RPMI8226 (cell line): ENCODE results near the gene IGFLR1.
A peak's percentile ranks its signal among the peaks of the same experiment; 100 is the strongest.

Experiments
- DNase-seq: peaks from one replicate; pipeline ENCODE4 v3.0.0-alpha.2; 2015

IGFLR1 gene

GRCh38 chr19:35755550-35756376, 13.5 kb upstream of the IGFLR1 start:
- DNase-seq, result no peak

GRCh38 chr19:35755131-35755549, 12.9 kb upstream of the IGFLR1 start:
- no peak for DNase-seq

- no peak for DNase-seq
These were observed 12.3 kb upstream of the IGFLR1 start for GRCh38 chr19:35754370-35755130.

- no peak for DNase-seq
These were observed 11.6 kb upstream of the IGFLR1 start for GRCh38 chr19:35753634-35754369.

- no peak for DNase-seq
These were observed 10.6 kb upstream of the IGFLR1 start for GRCh38 chr19:35752746-35753350.

- no peak for DNase-seq
These were observed 9.8 kb upstream of the IGFLR1 start for GRCh38 chr19:35751839-35752745.

- no peak for DNase-seq
These were observed 7.9 kb upstream of the IGFLR1 start for GRCh38 chr19:35750167-35750566.

- DNase-seq, result peak; percentile 96
These were observed 6.1 kb upstream of the IGFLR1 start, which contains the start of gene LIN37 for GRCh38 chr19:35748106-35749020. Gene LIN37 (plus strand): TSS chr19:35748576. CDS start chr19:35748725, 149 bp downstream.

GRCh38 chr19:35746531-35746930, 4.3 kb upstream of the IGFLR1 start:
- DNase-seq, result no peak

GRCh38 chr19:35746087-35746462, 3.8 kb upstream of the IGFLR1 start:
- no peak for DNase-seq

- peak; percentile 97 for DNase-seq
These were observed 3.3 kb upstream of the IGFLR1 start, which contains the start of the genes PSENEN and U2AF1L4 for GRCh38 chr19:35745328-35746086. Gene PSENEN (plus strand): TSS chr19:35745651. CDS start chr19:35745931, 280 bp downstream. Gene U2AF1L4 (minus strand): TSS chr19:35745418. CDS start chr19:35745391, 27 bp downstream.

GRCh38 chr19:35744430-35745327, 2.4 kb upstream of the IGFLR1 start:
- peak; percentile 94 for DNase-seq

GRCh38 chr19:35743640-35744429, 1.6 kb upstream of the IGFLR1 start:
- no peak for DNase-seq

- no peak for DNase-seq
These were observed 1.1 kb downstream of the IGFLR1 start for GRCh38 chr19:35741203-35741515.

- DNase-seq, result peak; percentile 95
These were observed 1.6 kb downstream of the IGFLR1 start for GRCh38 chr19:35740423-35741202.

- no peak for DNase-seq
These were observed 2.2 kb downstream of the IGFLR1 start for GRCh38 chr19:35740108-35740422.
